ENCODE results near the gene AMBRA1. TPM values are rescaled to one million over a fixed set of nuclear protein-coding genes. Genes with fewer than 3 reads are reported as not detected.

AMBRA1 gene
- total and polyA plus RNA-seq, 2 donors from 2014 or later = 8.0 to 32.6 TPM

- H3K4me3 ChIP-seq (ENCODE audit: low read length in 3 of 3) = no peak overlapping the region
- H3K27ac ChIP-seq (ENCODE audit: low read depth in 2 of 2, low read length in 2 of 2) = no peak overlapping the region
- H3K9ac ChIP-seq (ENCODE audit: low read length in 3 of 3) = no peak overlapping the region
- no peaks in the 10 kb centered on the region for H3K4me1 ChIP-seq (ENCODE audit: control insufficient read depth in 2 of 3, insufficient read depth in 2 of 3, low read depth in 1 of 3, low read length in 3 of 3)
- no peak for TF ChIP-seq CTCF (IDR thresholded peaks at IDR 0.05; ENCODE audit: borderline replicate concordance, extremely low read depth, insufficient read depth)
- H3K36me3 ChIP-seq (ENCODE audit: control insufficient read depth in 2 of 3, insufficient read depth in 3 of 3, low read length in 3 of 3) = peaks cover 11 to 31% (median 14%) of the 10 kb centered on the region in 3 donors
- H3K9me3 ChIP-seq (ENCODE audit: control insufficient read depth in 2 of 3, insufficient read depth in 1 of 3, low read length in 3 of 3) = no peaks in the 10 kb centered on the region
- DNase-seq (no peak), FAIRE-seq (no peak)
- no peaks in the 10 kb centered on the region for H3K27me3 ChIP-seq (ENCODE audit: control insufficient read depth, insufficient read depth, low read length)
- intact Hi-C loops (cut with DNase I) = no loop called here
These were observed 164.1 kb downstream of the AMBRA1 start for GRCh38 chr11:46429717-46430116.

- no peak for FAIRE-seq
These were observed 166.5 kb downstream of the AMBRA1 start for GRCh38 chr11:46427364-46427763.

GRCh38 chr11:46426233-46426991 is 167.4 kb downstream of the AMBRA1 start:
- Histone ChIP-seq H3K9me3 (ENCODE audit: control insufficient read depth in 2 of 3, insufficient read depth in 1 of 3, low read length in 3 of 3) (no peaks in the 10 kb centered on the region), H3K27me3 (ENCODE audit: control insufficient read depth, insufficient read depth, low read length) (no peaks in the 10 kb centered on the region), H3K27ac (ENCODE audit: low read depth in 2 of 2, low read length in 2 of 2) (no peak overlapping the region), H3K9ac (ENCODE audit: low read length in 3 of 3) (no peak overlapping the region), H3K4me3 (ENCODE audit: low read length in 3 of 3) (no peak overlapping the region), H3K4me1 (ENCODE audit: control insufficient read depth in 2 of 3, insufficient read depth in 2 of 3, low read depth in 1 of 3, low read length in 3 of 3) (no peaks in the 10 kb centered on the region), H3K36me3 (ENCODE audit: control insufficient read depth in 2 of 3, insufficient read depth in 3 of 3, low read length in 3 of 3) (peaks cover 6 to 12% (median 12%) of the 10 kb centered on the region in 3 donors)
- intact Hi-C loops (cut with DNase I) = no loop called here
- DNase-seq (peak in 1 of 5 donors; percentile 19), FAIRE-seq (no peak)
- TF ChIP-seq CTCF (IDR thresholded peaks at IDR 0.05; ENCODE audit: borderline replicate concordance, extremely low read depth, insufficient read depth) = no peak

More at GRCh38 chr11:46427364-46427763, 166.5 kb downstream of the AMBRA1 start:
- TF ChIP-seq CTCF (IDR thresholded peaks at IDR 0.05; ENCODE audit: borderline replicate concordance, extremely low read depth, insufficient read depth) = no peak
- no peaks in the 10 kb centered on the region for H3K4me1 ChIP-seq (ENCODE audit: control insufficient read depth in 2 of 3, insufficient read depth in 2 of 3, low read depth in 1 of 3, low read length in 3 of 3)
- no peak for DNase-seq
- intact Hi-C loops (cut with DNase I) = no loop called here
- H3K36me3 ChIP-seq (ENCODE audit: control insufficient read depth in 2 of 3, insufficient read depth in 3 of 3, low read length in 3 of 3) = peaks cover 6 to 12% (median 10%) of the 10 kb centered on the region in 3 donors
- H3K9ac ChIP-seq (ENCODE audit: low read length in 3 of 3) = no peak overlapping the region
- H3K9me3 ChIP-seq (ENCODE audit: control insufficient read depth in 2 of 3, insufficient read depth in 1 of 3, low read length in 3 of 3) = no peaks in the 10 kb centered on the region
- H3K27ac ChIP-seq (ENCODE audit: low read depth in 2 of 2, low read length in 2 of 2) = no peak overlapping the region
- no peaks in the 10 kb centered on the region for H3K27me3 ChIP-seq (ENCODE audit: control insufficient read depth, insufficient read depth, low read length)
- H3K4me3 ChIP-seq (ENCODE audit: low read length in 3 of 3) = no peak overlapping the region
